Stimulated activated CD8-positive, alpha-beta memory T cell treated with anti-CD3 and anti-CD28 coated beads, Interleukin-15, amount 100 ng/mL, for 24 hours (primary cell): ENCODE results near the gene NDC1.
"Not testable (repeated sequence)": the region's sequence is repeated elsewhere in the genome, so short reads cannot be mapped to it uniquely, and the experiment has no call there.

ENCODE experiments used
- DNase-seq: peaks from one replicate; pipeline ENCODE4 v3.0.0-alpha.2; 2020; ENCODE audit warnings: low read depth

Gene NDC1, protein sequence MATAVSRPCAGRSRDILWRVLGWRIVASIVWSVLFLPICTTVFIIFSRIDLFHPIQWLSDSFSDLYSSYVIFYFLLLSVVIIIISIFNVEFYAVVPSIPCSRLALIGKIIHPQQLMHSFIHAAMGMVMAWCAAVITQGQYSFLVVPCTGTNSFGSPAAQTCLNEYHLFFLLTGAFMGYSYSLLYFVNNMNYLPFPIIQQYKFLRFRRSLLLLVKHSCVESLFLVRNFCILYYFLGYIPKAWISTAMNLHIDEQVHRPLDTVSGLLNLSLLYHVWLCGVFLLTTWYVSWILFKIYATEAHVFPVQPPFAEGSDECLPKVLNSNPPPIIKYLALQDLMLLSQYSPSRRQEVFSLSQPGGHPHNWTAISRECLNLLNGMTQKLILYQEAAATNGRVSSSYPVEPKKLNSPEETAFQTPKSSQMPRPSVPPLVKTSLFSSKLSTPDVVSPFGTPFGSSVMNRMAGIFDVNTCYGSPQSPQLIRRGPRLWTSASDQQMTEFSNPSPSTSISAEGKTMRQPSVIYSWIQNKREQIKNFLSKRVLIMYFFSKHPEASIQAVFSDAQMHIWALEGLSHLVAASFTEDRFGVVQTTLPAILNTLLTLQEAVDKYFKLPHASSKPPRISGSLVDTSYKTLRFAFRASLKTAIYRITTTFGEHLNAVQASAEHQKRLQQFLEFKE

DNA sequence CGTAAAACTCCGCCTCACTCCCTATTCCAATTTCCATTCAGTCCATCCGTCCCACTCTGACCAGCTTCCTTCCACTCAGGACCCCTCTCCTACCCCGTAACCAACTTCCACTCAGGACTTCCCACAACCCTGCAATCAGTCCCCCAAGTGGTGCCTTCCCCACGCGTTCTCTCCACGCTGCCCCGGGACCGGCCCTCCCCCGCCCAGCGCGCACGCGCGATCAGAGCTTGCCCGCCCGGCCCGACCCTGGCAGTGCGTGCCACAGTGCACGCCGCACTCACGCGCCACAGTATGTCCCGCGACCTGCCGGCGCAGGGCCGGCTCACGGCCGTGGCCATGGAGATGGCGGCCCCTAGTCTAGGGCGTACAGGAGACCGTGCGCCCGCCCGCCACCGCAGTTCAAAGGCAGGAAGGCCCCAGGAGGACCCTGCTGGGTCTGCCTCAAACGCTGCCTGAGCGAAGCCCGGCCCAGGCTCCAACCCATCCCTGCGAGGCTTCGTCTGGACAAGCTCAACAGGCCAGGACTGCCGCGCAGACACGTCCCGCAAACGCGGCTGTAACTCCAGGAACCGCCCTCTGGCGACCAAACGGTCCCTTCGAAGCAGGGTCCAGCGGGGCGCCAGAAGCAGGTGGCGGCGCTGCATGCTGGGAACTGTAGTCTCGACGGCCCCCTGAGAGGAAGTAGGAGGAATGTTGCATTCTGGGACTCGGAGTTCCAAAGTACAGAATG, at the start of gene NDC1:
NDC1 (minus strand) TSS at position 373 of the 730 bp plus-strand sequence; CDS start at position 338, 35 bp downstream.
- DNase-seq, result peak; percentile 63

DNA sequence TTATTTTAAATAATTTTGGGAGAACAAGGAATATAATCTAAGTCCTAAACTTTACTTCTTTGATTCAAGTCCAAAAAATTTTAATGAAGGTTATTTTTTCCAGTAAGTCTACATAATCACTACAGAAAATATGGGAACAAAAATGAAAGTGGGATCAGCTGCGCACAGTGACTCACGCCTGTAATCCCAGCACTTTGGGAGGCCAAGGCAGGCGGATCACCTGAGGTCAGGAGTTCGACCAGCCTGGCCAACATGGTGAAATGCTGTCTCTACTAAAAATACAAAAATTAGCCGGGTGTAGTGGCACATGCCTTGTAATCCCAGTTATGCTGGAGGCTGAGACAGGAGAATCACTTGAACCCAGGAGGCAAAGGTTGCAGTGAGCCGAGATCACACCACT, 45.5 kb upstream of the NDC1 start:
- DNase-seq, result not testable (repeated sequence)

DNA sequence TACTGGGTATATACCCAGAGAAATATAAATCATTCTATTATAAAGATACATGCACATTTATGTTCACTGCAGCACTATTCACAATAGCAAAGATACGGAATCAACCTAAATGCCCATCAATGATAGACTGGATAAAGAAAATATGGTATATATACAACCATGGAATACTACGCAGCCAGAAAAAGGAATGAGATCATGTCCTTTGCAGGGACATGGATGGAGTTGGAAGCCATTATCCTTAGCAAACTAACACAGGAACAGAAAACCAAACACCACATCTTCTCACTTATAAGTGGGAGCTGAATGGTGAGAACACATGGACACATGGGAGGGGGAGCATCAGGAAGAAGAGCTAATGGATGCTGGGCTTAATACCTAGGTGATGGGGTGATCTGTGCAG, 43.8 kb upstream of the NDC1 start:
- DNase-seq, result not testable (repeated sequence)

DNA sequence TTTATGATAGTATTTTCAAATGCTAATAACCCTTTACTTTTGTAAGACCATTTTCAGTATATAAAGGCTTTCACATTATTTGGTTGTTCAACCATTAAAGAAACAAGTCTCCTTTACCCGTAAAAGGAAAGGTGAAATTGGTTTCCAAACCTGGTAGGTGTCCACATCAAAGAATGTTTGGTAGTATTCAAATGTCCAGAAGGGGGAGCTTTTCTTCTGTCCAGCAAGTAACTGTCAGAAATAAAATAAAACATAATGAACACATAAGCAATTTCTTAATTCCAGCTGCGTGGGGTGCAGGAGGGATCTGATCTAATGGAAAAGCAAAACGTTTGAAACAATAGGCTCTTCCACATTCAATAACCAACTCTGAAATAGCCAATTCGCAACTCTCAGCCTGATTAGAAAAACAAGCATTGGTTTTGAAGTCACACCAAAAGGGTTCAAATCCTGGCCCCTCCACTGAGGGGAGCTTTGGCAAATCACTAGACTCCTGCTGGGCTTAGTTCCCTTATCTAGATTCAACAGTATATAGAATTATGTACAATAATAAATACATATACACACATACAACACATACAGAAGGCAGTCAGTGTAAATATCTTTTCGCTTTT, 40.5 kb upstream of the NDC1 start:
- DNase-seq, result no peak

DNA sequence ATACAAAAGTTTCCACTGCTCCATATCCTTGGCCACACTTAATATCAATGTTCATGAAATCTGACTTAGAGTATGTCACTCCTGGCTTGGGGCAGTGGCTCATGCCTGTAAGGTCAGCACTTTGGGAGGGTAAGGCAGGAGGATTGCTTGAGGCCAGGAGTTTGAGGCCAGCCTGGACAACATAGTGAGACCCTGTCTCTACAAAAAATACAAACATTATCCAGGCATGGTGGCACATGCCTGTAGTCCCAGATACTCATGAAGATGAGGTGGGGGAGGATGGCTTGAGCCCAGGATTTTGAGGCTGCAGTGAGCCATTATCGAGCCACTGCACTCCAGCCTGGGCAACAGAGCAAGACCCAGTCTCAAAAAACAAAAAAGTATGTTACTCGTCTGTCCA, 37.1 kb upstream of the NDC1 start:
- DNase-seq, result not testable (repeated sequence)

DNA sequence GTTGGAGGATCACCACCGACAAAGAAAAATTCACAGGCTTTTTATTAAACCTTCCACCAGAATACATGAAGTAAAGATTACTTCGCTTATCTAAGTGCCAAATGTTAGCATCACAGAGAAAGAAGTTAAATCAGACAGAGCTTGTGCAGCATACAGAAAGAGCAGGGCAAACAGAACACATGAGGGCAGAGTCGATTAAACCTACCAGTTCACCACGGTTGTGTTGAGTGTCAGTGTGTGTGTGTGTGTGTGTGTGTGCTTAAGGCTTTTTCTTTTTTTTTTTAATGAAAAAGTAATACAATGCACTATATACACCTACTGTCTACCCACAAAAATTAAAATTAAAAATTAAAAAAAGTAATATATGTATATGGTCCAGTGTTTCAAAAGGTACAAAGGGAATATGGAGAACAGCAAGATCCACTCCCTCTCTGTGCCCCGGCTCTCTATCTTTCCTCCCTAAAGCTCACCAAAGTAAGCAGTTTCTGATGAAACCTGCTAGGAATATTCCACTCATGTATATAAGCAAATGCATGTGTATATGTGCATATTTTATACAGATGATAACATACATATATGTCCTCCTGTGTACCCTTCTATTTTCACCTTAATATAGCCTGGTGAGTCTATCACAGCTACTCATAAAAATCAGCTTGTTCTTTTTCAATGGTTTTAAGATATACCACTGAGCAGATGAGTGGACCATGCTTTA, 33.8 kb upstream of the NDC1 start:
- no peak for DNase-seq

DNA sequence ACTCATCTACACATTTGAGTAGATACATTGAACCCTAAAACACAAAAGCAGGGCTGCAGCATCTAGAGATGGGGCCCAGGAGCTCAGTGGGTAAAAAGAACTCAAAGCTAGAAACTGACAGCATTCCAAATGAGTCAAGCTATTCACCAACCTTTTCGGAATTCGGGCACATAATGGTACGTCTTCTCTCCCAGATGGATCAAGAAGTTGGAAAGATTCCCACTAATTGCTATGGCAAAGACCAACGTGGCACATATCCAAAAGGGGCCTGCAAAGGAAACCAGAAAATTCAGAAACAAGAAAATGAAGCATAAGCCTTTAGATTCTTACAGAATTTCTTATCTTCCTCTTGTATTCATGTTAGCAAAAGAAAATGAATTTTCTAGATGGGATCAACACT, 33.1 kb upstream of the NDC1 start:
- DNase-seq, result no peak

DNA sequence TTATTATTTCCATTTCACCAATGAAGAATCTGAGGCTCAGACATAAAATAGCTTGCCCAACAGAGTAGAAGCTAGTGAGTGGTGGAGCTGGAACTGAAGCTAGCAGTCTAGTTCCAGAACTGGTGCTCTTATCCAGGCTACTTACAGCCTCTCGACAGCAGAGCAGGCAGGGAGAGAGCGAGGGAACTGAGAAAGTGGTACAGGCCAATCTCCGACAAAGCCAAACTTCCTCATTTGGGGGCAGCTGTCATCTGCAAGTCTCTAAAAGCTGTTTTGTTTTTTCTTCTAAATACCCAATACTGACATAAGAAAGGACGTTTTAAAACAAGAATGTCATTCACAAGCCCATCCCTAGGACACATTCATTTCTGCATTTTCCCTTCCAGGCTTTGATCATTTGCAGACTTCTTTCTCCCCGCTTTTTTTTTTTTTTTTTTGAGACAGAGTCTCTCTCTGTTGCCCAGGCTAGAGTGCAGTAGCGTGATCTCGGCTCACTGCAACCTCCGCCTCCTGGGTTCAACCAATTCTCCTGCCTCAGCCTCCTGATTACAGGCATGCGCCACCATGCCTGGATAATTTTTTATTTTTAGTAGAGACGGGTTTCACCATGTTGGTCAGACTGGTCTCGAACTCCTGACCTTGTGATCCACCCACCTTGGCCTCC, 31.5 kb upstream of the NDC1 start:
- DNase-seq, result no peak

DNA sequence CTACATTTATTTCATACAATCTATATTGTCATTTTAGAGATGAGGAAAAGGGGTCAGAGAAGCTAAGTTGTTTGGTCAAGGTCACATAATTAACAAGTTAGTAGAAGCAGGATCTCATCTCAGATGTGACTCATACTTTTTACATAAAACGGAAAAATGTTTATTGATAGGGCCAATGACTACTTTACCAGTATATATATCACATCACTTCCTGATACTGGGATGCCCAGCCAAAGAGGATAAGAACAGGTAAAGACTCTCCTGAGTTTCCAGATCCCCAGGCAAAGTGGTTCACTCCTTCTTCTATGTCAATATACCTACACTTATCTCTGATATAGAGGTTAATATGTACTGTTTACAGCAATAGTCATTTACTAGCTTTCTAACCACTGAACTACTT, 30.5 kb upstream of the NDC1 start:
- DNase-seq, result no peak

DNA sequence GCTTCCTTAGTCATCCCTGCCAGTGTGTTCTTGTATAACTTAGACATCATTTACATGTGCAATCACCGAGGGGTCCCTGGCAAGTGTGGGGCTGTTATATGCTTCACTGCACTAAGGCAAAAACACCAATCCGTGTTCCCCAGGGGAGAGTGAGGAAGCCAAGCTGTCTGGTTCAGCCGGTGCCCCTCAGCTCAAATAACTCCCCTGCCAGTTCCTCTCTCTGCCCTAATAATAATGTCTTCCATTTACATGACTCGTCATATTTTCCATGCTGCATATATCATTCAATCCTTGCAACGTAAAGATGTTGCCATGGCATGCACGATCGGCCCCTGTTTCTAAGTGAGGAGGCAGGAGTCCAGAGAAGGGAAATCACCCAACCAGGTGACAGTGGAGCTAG, 24.4 kb upstream of the NDC1 start:
- no peak for DNase-seq

DNA sequence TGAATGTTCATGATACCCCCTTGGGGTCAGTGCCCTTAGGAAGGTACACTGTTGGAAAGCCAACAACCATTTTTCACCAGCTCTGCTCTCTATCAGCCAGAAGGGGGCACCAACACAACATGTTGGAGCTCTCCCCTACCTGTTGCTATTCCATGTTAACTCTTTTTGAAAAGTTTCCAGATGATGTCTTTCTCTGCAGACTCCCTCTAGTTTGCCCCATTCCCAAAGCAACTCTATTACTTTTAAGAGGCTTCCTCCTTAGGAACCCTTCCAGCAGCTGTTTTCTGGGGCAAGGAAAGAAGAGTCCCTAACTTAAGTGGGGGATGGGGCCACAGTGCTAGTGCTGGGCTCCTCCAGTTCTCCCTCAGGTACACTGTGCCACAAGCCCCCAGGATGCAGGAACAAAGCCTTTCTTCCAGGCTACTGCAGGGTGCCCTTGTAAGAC, 22.9 kb upstream of the NDC1 start:
- DNase-seq, result no peak

DNA sequence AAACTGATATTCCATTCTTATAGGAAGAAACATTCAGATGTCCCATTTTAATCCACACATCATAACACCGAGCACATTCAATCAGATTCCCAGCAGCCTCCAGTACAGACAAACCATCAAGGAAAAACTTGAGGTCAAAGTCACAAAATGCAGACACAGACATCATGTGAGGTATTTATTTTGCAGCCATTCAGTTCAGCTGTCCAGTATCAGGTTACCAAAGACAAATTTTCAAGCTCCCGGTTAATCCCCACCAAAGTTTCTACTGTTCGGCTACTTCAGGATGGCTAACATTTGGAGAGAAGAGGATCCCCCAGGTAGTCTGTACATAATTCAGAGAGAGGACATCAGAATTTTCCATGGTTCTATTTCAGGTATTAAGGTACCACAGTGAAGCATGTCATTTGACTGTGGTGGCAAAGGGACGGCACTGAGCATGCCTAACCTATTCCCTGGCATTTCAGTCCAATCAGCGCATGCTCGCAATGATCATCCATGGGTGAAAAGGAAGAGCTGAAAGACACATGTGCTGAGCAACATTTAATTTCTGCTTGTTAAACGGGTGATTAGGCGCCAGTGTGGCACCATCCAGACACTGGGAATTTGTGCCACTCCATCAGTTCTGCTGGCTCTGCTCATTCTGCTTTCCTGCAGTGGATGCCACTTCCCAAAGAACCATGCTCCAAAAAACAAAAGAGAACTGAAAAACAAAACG, 13.6 kb upstream of the NDC1 start:
- no peak for DNase-seq

DNA sequence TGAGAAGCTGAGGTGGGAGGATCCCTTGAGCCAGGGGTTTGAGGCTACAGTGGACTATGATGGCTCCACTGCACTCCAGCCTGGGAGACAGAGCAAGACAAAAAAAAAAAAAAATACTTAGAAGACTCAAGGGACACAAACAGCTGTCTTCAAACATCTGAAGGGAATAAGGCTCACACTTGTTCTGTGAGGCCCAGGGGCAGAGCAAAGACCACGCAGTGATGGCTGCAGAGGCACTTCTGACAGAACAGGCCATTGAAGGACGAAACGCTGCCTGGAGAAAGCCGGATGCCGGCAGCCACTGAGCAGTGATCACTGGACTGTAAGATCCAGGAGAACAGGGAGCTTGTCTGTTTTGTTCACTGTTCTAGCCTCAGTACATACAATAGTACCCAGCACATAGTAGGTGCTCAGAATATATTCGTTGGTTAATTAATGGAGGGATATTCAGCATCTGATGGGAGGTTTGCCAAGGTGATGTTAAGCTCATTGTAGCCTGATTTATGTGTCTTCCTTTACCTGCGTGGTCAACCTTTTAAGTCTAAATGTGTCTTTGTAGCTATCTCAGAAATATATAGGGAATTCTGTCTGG, 12.1 kb upstream of the NDC1 start:
- DNase-seq, result no peak

DNA sequence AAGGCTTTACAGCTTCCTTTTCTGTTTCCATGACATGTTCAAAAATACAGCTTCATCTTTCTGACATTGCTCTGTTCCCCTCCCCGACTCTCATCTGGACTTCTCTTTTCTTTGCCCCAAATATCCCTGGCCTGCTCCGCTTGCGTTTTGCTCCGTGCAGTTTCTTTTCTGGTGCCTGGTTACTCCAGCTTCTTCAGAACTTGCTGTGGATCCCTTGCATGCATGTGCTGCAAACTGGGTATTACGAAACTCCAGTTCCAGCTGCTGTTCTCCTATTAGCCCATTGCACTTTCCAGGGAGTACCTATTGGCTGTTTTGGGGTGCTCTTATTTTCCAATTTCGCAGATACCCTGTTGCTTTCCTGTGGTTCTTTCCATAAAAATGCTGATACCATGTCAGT, 9.9 kb upstream of the NDC1 start:
- no peak for DNase-seq

DNA sequence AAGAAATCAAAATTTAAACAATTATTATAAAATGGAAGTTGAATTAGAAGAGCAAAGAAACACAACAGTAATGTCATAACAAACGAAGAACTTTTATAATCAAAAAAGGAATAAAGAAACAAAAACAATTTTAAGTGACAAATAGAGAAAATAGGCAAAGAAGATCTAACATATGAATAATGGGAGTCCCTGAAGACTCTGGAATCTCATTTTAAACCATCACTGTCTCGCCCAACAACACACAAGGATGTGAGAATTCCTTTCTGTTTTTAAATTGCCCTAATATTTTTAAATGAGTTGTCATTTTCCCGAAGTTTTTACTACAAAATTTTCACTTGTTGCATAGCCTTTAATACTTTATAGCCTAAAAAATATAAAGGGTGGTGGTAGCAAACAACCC, 4.3 kb upstream of the NDC1 start:
- no peak for DNase-seq

DNA sequence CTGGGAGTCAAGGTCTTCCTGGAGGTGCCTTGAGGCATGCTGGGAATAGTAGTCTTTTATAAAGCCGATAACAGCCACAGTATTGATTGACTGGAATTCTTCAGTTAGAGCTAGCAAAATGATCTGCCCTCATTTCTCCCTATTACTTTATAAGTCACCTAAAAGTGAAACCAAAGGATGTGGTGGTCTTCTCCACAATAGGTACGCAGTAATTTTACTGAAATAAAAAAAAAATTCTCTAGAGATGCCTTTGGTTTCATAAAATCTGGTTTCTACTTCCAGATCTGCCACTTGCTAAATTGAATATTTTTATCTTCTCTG, 518 bp upstream of the NDC1 start:
- DNase-seq, result no peak

DNA sequence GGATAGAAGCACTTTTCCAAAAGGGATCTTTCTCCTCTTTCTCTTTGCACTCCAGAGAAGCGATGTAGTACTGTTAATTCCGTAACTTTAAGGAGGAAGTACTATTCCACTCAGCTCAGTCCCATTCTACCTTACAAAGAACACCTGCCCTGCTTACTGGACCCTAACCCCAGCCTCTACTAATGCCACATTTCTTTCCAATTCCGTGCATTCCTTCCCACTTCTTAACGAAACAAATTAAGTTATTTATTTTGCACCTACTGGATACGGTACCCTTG, 511 bp downstream of the NDC1 start:
- no peak for DNase-seq

DNA sequence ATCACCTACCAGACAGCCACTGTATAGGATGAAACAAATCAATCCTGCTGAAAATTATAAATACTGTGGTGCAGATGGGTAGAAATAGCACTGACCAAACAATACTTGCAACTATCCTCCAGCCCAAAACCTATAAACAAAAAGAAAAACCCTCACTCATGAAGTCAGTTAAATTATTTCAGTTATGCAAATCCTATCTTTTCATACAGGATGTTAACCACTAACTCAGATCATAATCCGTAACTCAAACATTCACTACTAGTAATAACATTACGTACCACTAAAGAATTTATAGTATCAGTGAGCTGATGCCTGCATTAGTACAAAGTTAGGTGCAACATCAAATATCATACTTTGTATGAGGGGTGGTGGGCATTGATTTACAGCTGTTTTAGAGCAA, 2.6 kb downstream of the NDC1 start:
- no peak for DNase-seq

DNA sequence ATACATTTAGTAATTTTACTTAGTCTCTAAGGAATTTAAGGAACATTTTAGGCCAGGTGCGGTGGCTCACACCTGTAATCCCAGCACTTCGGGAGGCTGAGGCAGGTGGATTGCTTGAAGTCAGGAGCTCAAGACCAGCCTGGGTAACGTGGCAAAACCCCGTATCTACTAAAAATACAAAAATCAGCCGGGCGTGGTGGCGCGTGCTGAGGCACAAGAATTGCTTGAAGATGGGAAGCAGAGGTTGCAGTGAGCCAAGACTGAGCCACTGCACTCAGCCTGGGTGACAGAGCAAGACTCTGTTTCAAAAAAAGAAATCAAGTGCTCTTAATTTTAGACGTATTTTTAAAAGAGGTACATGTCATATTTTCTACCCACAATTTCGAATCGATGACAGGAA, 3.3 kb downstream of the NDC1 start:
- no peak for DNase-seq

DNA sequence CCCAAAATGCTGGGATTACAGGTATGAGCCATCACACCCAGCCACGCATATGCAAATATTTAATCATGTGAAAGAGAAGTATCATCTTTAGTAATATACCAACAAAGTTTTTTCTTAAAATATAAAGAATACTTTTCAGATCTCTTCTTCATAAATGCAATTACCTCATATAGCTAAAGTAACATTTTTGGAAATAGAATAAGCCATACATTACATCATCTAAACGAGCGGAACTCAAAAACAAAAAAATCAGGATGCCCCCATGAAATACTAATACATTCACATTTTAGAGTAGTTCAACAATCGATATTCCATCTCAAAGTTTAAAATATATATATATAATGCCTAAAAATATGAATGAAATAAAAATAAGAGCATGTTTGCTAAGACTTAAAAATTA, 4.7 kb downstream of the NDC1 start:
- DNase-seq, result no peak

DNA sequence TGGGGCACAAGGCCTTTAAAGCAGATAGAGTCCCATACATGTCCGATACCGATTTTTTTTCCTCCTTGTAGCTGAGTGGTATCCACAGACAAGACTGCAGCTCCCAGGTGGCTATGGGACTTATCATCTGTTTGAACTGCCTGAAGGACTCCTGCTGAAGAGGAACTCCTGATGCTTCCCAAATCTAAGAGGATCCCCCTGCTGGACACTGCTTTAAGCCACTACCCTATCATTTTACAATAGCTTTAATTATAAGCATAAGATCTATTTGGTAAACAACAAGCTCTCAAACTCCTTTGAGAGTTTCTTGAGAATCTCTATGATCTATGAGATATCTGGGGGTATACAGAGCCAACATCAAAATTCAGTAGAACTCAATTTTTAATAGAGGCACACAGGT, 11.7 kb downstream of the NDC1 start:
- no peak for DNase-seq
